Stimulated activated naive CD4-positive, alpha-beta T cell treated with Interleukin-2 at 50 U/mL for 16 hours (primary cell): ENCODE results near the gene MTX3.
A peak's percentile ranks its signal among the peaks of the same experiment; 100 is the strongest.

Experiments used
- DNase-seq: peaks from one replicate; lab custom pipeline; 2025; lab: John Stamatoyannopoulos, UW

The MTX3 gene

GRCh38 chr5:79990598-79991507 lies at the start of gene MTX3:
TSS of gene MTX3 (minus strand) at chr5:79991262. CDS start at chr5:79991238, 24 bp downstream.
- DNase-seq: peak; percentile 85

GRCh38 chr5:80039650-80040049 lies 48.6 kb upstream of the MTX3 start:
- no peak for DNase-seq

- no peak for DNase-seq
These were observed 46.3 kb upstream of the MTX3 start for GRCh38 chr5:80037366-80037765.

- DNase-seq: no peak
These were observed 45.6 kb upstream of the MTX3 start for GRCh38 chr5:80036615-80037014.

- DNase-seq: no peak
These were observed 44.8 kb upstream of the MTX3 start for GRCh38 chr5:80035839-80036238.

- no peak for DNase-seq
These were observed 44.1 kb upstream of the MTX3 start, which contains the start of gene THBS4 for GRCh38 chr5:80034962-80035821. TSS of gene THBS4 (plus strand) at chr5:80035348. CDS start at chr5:80035538, 190 bp downstream.

- DNase-seq: no peak
These were observed 43.5 kb upstream of the MTX3 start for GRCh38 chr5:80034559-80034958.

GRCh38 chr5:80033513-80033912 lies 42.5 kb upstream of the MTX3 start:
- DNase-seq: no peak

GRCh38 chr5:80031109-80031508 lies 40.0 kb upstream of the MTX3 start:
- no peak for DNase-seq

- DNase-seq: no peak
These were observed 35.8 kb upstream of the MTX3 start for GRCh38 chr5:80026841-80027240.

- no peak for DNase-seq
These were observed 34.0 kb upstream of the MTX3 start for GRCh38 chr5:80025069-80025468.

- DNase-seq: no peak
These were observed 19.8 kb upstream of the MTX3 start for GRCh38 chr5:80010754-80011392.

GRCh38 chr5:80008995-80009765 lies 18.1 kb upstream of the MTX3 start:
- no peak for DNase-seq

GRCh38 chr5:80002677-80003076 lies 11.6 kb upstream of the MTX3 start:
- no peak for DNase-seq

- no peak for DNase-seq
These were observed 8.7 kb upstream of the MTX3 start for GRCh38 chr5:79999722-80000121.

GRCh38 chr5:79992891-79993657 lies 2.0 kb upstream of the MTX3 start:
- no peak for DNase-seq

GRCh38 chr5:79990205-79990597 lies 861 bp downstream of the MTX3 start:
- DNase-seq: no peak

GRCh38 chr5:79986260-79986659 lies 4.8 kb downstream of the MTX3 start:
- no peak for DNase-seq

GRCh38 chr5:79985288-79985687 lies 5.8 kb downstream of the MTX3 start:
- DNase-seq: no peak

GRCh38 chr5:79984363-79984762 lies 6.7 kb downstream of the MTX3 start:
- no peak for DNase-seq

- no peak for DNase-seq
These were observed 7.4 kb downstream of the MTX3 start for GRCh38 chr5:79983618-79984017.
